GM19099 (cell line): ENCODE results near the gene TTLL1.

Experiments
- POLR2A ChIP-seq: IDR thresholded peaks from 3 replicates; pipeline ENCODE4 v1.6.1; 2011; ENCODE audit warnings: low read depth; ENCODE audit not compliant: insufficient read length; ENCODE audit errors: extremely low read depth

TTLL1 gene

GRCh38 chr22:43085658-43086606 lies 3.3 kb downstream of the TTLL1 start:
- TF ChIP-seq POLR2A: no peak

GRCh38 chr22:43081968-43082367 lies 7.2 kb downstream of the TTLL1 start:
- no peak for TF ChIP-seq POLR2A

- TF ChIP-seq POLR2A: no peak
These were observed 8.6 kb downstream of the TTLL1 start for GRCh38 chr22:43080616-43081015.

- no peak for TF ChIP-seq POLR2A
These were observed 9.4 kb downstream of the TTLL1 start for GRCh38 chr22:43079742-43080141.

GRCh38 chr22:43078522-43078921 lies 10.7 kb downstream of the TTLL1 start:
- no peak for TF ChIP-seq POLR2A

- no peak for TF ChIP-seq POLR2A
These were observed 11.9 kb downstream of the TTLL1 start for GRCh38 chr22:43077121-43077877.

- no peak for TF ChIP-seq POLR2A
These were observed 22.3 kb downstream of the TTLL1 start for GRCh38 chr22:43066844-43067385.

GRCh38 chr22:43066134-43066533 lies 23.1 kb downstream of the TTLL1 start:
- TF ChIP-seq POLR2A: no peak

GRCh38 chr22:43060183-43060582 lies 29.0 kb downstream of the TTLL1 start:
- TF ChIP-seq POLR2A: no peak

GRCh38 chr22:43057641-43058040 lies 31.6 kb downstream of the TTLL1 start:
- TF ChIP-seq POLR2A: no peak

GRCh38 chr22:43053176-43053575 lies 36.0 kb downstream of the TTLL1 start:
- no peak for TF ChIP-seq POLR2A

GRCh38 chr22:43050995-43051394 lies 38.2 kb downstream of the TTLL1 start:
- TF ChIP-seq POLR2A: no peak

- no peak for TF ChIP-seq POLR2A
These were observed 41.6 kb downstream of the TTLL1 start for GRCh38 chr22:43047605-43048004.

GRCh38 chr22:43044290-43044712 lies 44.9 kb downstream of the TTLL1 start:
- TF ChIP-seq POLR2A: no peak

- TF ChIP-seq POLR2A: no peak
These were observed 47.0 kb downstream of the TTLL1 start for GRCh38 chr22:43042101-43042780.

- no peak for TF ChIP-seq POLR2A
These were observed 49.4 kb downstream of the TTLL1 start for GRCh38 chr22:43039800-43040199.

- TF ChIP-seq POLR2A: no peak
These were observed 50.9 kb downstream of the TTLL1 start for GRCh38 chr22:43038325-43038724.
